ENCODE measurements around the gene MTRF1L. TPM values are rescaled to one million over a fixed set of nuclear protein-coding genes. Genes with fewer than 3 reads are reported as not detected.
"Not testable (repeated sequence)": the region's sequence is repeated elsewhere in the genome, so short reads cannot be mapped to it uniquely, and the experiment has no call there.

MTRF1L gene
- total and polyA plus RNA-seq, 2 experiments from 2014 or later: 17.4 to 19.0 TPM

DNA sequence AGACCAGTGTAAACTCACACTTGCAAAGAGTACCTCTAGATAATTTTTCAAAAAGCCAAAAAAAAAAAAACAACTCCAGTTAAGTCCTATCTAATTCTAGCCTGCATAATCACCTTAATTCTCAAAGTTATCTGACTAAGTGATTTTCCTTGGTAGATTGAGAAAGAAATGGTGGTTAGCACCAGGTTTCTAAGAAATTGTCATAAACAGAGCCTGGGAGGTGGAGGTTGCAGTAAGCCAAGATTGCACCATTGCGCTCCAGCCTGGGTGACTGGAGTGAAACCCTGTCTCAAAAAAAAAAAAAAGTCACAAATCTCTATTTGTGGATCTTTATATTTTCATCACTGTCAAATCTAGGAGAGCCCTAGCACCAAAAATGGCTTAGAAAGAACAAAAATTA is 28.6 kb downstream of the MTRF1L start:
- Histone ChIP-seq H3K36me3 (replicated peaks; ENCODE audit: insufficient read depth, low read depth) (no peaks in the 10 kb centered on the region), H3K9me2 (replicated peaks; ENCODE audit: insufficient read depth) (no peaks in the 10 kb centered on the region), H3K27me3 (no peaks in the 10 kb centered on the region), H3K4me1 (ENCODE audit: insufficient read depth) (no peaks in the 10 kb centered on the region), H2AFZ (no peak overlapping the region), H3K4me3 (no peak overlapping the region), H3K27ac (no peak overlapping the region), H3K79me2 (peaks cover 54% of the 10 kb centered on the region), H3K9me3 (ENCODE audit: low read depth) (peaks cover 6% of the 10 kb centered on the region), H3K4me2 (no peak overlapping the region), H4K20me1 (ENCODE audit: insufficient read depth, poor library complexity, severe bottlenecking) (peaks cover 7% of the 10 kb centered on the region)
- 100% methylated on average over 1 of the region's 1 CpG for WGBS (ENCODE audit: low lambda C conversion rate, missing lambda C conversion rate)
- TF ChIP-seq EZH2phosphoT487 (IDR thresholded peaks at IDR 0.05; ENCODE audit: low read depth, severe bottlenecking, unreplicated experiment): no peak
- TF ChIP-seq, protein P1, sequence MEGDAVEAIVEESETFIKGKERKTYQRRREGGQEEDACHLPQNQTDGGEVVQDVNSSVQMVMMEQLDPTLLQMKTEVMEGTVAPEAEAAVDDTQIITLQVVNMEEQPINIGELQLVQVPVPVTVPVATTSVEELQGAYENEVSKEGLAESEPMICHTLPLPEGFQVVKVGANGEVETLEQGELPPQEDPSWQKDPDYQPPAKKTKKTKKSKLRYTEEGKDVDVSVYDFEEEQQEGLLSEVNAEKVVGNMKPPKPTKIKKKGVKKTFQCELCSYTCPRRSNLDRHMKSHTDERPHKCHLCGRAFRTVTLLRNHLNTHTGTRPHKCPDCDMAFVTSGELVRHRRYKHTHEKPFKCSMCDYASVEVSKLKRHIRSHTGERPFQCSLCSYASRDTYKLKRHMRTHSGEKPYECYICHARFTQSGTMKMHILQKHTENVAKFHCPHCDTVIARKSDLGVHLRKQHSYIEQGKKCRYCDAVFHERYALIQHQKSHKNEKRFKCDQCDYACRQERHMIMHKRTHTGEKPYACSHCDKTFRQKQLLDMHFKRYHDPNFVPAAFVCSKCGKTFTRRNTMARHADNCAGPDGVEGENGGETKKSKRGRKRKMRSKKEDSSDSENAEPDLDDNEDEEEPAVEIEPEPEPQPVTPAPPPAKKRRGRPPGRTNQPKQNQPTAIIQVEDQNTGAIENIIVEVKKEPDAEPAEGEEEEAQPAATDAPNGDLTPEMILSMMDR (IDR thresholded peaks at IDR 0.05; ENCODE audit: poor library complexity): no peak
- DNase-seq (ENCODE audit: low spot score): no peak

GRCh38 chr6:152969688-152970418 is 32.7 kb downstream of the MTRF1L start:
- TF ChIP-seq, protein P1 (IDR thresholded peaks at IDR 0.05; ENCODE audit: poor library complexity): no peak
- TF ChIP-seq EZH2phosphoT487 (IDR thresholded peaks at IDR 0.05; ENCODE audit: low read depth, severe bottlenecking, unreplicated experiment) (no peak), EZH2 (IDR thresholded peaks at IDR 0.05; ENCODE audit: borderline replicate concordance) (no peak)
- no peak overlapping the region for H3K4me3 ChIP-seq
- peaks cover 14% of the 10 kb centered on the region for H3K79me2 ChIP-seq
- WGBS (ENCODE audit: low lambda C conversion rate, missing lambda C conversion rate): 95% methylated on average over 6 of the region's 6 CpGs
- no peaks in the 10 kb centered on the region for H3K4me1 ChIP-seq (ENCODE audit: insufficient read depth)
- no peaks in the 10 kb centered on the region for H4K20me1 ChIP-seq (ENCODE audit: insufficient read depth, poor library complexity, severe bottlenecking)
- no peaks in the 10 kb centered on the region for H3K9me2 ChIP-seq (replicated peaks; ENCODE audit: insufficient read depth)
- no peaks in the 10 kb centered on the region for H3K27me3 ChIP-seq
- no peak for DNase-seq (ENCODE audit: low spot score)
- H2AFZ ChIP-seq: no peak overlapping the region
- no peak overlapping the region for H3K27ac ChIP-seq
- no peak overlapping the region for H3K4me2 ChIP-seq
- H3K9me3 ChIP-seq (ENCODE audit: low read depth): peaks cover 6% of the 10 kb centered on the region
- no peaks in the 10 kb centered on the region for H3K36me3 ChIP-seq (replicated peaks; ENCODE audit: insufficient read depth, low read depth)

GRCh38 chr6:152966168-152966894 is 36.2 kb downstream of the MTRF1L start:
- DNase-seq (ENCODE audit: low spot score); H3K79me2 ChIP-seq; H3K4me2 ChIP-seq; H3K27ac ChIP-seq; H3K4me1 ChIP-seq (ENCODE audit: insufficient read depth); H4K20me1 ChIP-seq (ENCODE audit: insufficient read depth, poor library complexity, severe bottlenecking); H3K9me2 ChIP-seq (replicated peaks; ENCODE audit: insufficient read depth); H3K4me3 ChIP-seq; H3K36me3 ChIP-seq (replicated peaks; ENCODE audit: insufficient read depth, low read depth); H3K27me3 ChIP-seq; H2AFZ ChIP-seq; H3K9me3 ChIP-seq (ENCODE audit: low read depth): not testable (repeated sequence)
- WGBS (ENCODE audit: low lambda C conversion rate, missing lambda C conversion rate): 92% methylated on average over 14 of the region's 15 CpGs

- Histone ChIP-seq H4K20me1 (ENCODE audit: insufficient read depth, poor library complexity, severe bottlenecking) (no peaks in the 10 kb centered on the region), H3K36me3 (replicated peaks; ENCODE audit: insufficient read depth, low read depth) (no peaks in the 10 kb centered on the region), H3K9me2 (replicated peaks; ENCODE audit: insufficient read depth) (no peaks in the 10 kb centered on the region), H2AFZ (no peak overlapping the region), H3K4me2 (no peak overlapping the region), H3K4me3 (no peak overlapping the region), H3K27ac (no peak overlapping the region), H3K9me3 (ENCODE audit: low read depth) (no peaks in the 10 kb centered on the region), H3K4me1 (ENCODE audit: insufficient read depth) (no peaks in the 10 kb centered on the region), H3K27me3 (no peaks in the 10 kb centered on the region), H3K79me2 (no peaks in the 10 kb centered on the region)
- TF ChIP-seq EZH2phosphoT487 (IDR thresholded peaks at IDR 0.05; ENCODE audit: low read depth, severe bottlenecking, unreplicated experiment): no peak
- TF ChIP-seq, protein P1 (IDR thresholded peaks at IDR 0.05; ENCODE audit: poor library complexity): no peak
- 96% methylated on average over 24 of the region's 24 CpGs for WGBS (ENCODE audit: low lambda C conversion rate, missing lambda C conversion rate)
- DNase-seq (ENCODE audit: low spot score): no peak
These were observed 43.2 kb downstream of the MTRF1L start for GRCh38 chr6:152959333-152959732.
